IMR-90 (cell line): ENCODE results near the gene ZBTB39. TPM values are rescaled to one million over a fixed set of nuclear protein-coding genes. Genes with fewer than 3 reads are reported as not detected.

Experiments used
- ATAC-seq: fragments of 200-7000 bp; cut with Tn5 transposase; 2 replicates; pipeline ENCODE4 v1.9.1; 2020; ENCODE audit warnings: low read depth, mild to moderate bottlenecking, moderate library complexity
- BruUV-seq: library from RNA; stranded (reverse); fragments of 400-500 nt; replicated peaks from 2 replicates; lab custom pipeline; 2021; lab: Mats Ljungman, UMichigan
- CTCF ChIA-PET: fragments of 300-600 bp; formaldehyde crosslinking; extraction: SDS; loops from one replicate; lab custom pipeline; 2021; ENCODE audit warnings: antibody characterized with exemption; lab: Yijun Ruan, JAX
- POLR2A ChIA-PET: fragments of 300-600 bp; sonication (Branson Sonifier 250); formaldehyde crosslinking; loops from one replicate; lab custom pipeline; 2022; ENCODE audit warnings: antibody characterized with exemption; ENCODE audit not compliant: unreplicated experiment; lab: Charles Lee
- DNase-seq: peaks from one replicate; pipeline ENCODE4 v3.0.0; 2013
- H2AFZ ChIP-seq: replicated peaks from 2 replicates; pipeline ENCODE3; 2013; ENCODE audit warnings: low read length, mild to moderate bottlenecking; ENCODE audit not compliant: poor library complexity
- H2AK5ac ChIP-seq: 2 replicates; pipeline ENCODE4 v1.6.1; 2013; ENCODE audit warnings: low read depth, low read length, inconsistent platforms
- H2AK9ac ChIP-seq: replicated peaks from 2 replicates; pipeline ENCODE3; 2013; ENCODE audit warnings: mild to moderate bottlenecking, low read depth, low read length, moderate library complexity; ENCODE audit not compliant: poor library complexity
- H2BK120ac ChIP-seq: 2 replicates; pipeline ENCODE4 v1.6.1; 2013; ENCODE audit warnings: low read depth, low read length, inconsistent platforms
- H2BK15ac ChIP-seq: 3 replicates; pipeline ENCODE4 v1.6.1; 2013; ENCODE audit warnings: low read depth, low read length, inconsistent platforms
- H2BK20ac ChIP-seq: 2 replicates; pipeline ENCODE4 v1.6.1; 2013; ENCODE audit warnings: low read depth, mild to moderate bottlenecking, inconsistent platforms, low read length, moderate library complexity
- H2BK5ac ChIP-seq: 2 replicates; pipeline ENCODE4 v1.6.1; 2013; ENCODE audit warnings: mild to moderate bottlenecking, low read depth, low read length, inconsistent platforms; ENCODE audit not compliant: poor library complexity, severe bottlenecking
- H3K14ac ChIP-seq: replicated peaks from 2 replicates; pipeline ENCODE4 v1.6.1; 2013; ENCODE audit warnings: low read depth, low read length, inconsistent platforms
- H3K18ac ChIP-seq: 2 replicates; pipeline ENCODE4 v1.6.1; 2013; ENCODE audit warnings: low read depth, low read length, control low read depth
- H3K23ac ChIP-seq: 2 replicates; pipeline ENCODE4 v1.6.1; 2013; ENCODE audit warnings: low read depth, low read length, inconsistent platforms
- H3K27ac ChIP-seq: 2 replicates; pipeline ENCODE4 v1.5.1; 2013; ENCODE audit warnings: mild to moderate bottlenecking, control low read depth, low read length; ENCODE audit not compliant: insufficient read depth
- H3K27me3 ChIP-seq: 2 replicates; pipeline ENCODE4 v1.6.1; 2013; ENCODE audit warnings: low read length; ENCODE audit not compliant: control insufficient read depth, insufficient read depth
- H3K36me3 ChIP-seq: 2 replicates; pipeline ENCODE4 v1.6.1; 2013; ENCODE audit warnings: low read length, mixed read lengths; ENCODE audit not compliant: control insufficient read depth, insufficient read depth
- H3K4ac ChIP-seq: 2 replicates; pipeline ENCODE4 v1.6.1; 2013; ENCODE audit warnings: low read depth, low read length, inconsistent platforms
- H3K4me1 ChIP-seq: 2 replicates; pipeline ENCODE4 v1.6.1; 2013; ENCODE audit warnings: low read length, mixed read lengths; ENCODE audit not compliant: control insufficient read depth, insufficient read depth
- H3K4me2 ChIP-seq: 2 replicates; pipeline ENCODE4 v1.6.1; 2013; ENCODE audit warnings: low read depth, mild to moderate bottlenecking, control low read depth, low read length, moderate library complexity
- H3K4me3 ChIP-seq: 2 replicates; pipeline ENCODE4 v1.5.1; 2013; ENCODE audit warnings: low read depth, mild to moderate bottlenecking, control low read depth, low read length, moderate library complexity; ENCODE audit not compliant: insufficient read depth
- H3K56ac ChIP-seq: 2 replicates; pipeline ENCODE4 v1.6.1; 2013; ENCODE audit warnings: low read length, inconsistent platforms; ENCODE audit not compliant: insufficient read depth; ENCODE audit errors: extremely low read depth
- H3K79me1 ChIP-seq, 2 experiments: 2 replicates each; pipeline ENCODE4 v1.6.1; 2013; ENCODE audit warnings: low read length in 2 of 2, inconsistent platforms in 1 of 2, low read depth in 1 of 2
- H3K9ac ChIP-seq: 2 replicates; pipeline ENCODE4 v1.6.1; 2013; ENCODE audit warnings: low read depth, low read length, control low read depth
- H3K9me1 ChIP-seq: 2 replicates; pipeline ENCODE4 v1.6.1; 2013; ENCODE audit warnings: low read length, inconsistent platforms; ENCODE audit not compliant: insufficient read depth
- H3K9me3 ChIP-seq: 2 replicates; pipeline ENCODE4 v1.6.1; 2013; ENCODE audit warnings: low read length; ENCODE audit not compliant: control insufficient read depth, insufficient read depth
- H4K20me1 ChIP-seq: 2 replicates; pipeline ENCODE4 v1.6.1; 2013; ENCODE audit warnings: low read length, inconsistent platforms; ENCODE audit not compliant: insufficient read depth
- H4K5ac ChIP-seq: 2 replicates; pipeline ENCODE4 v1.6.1; 2013; ENCODE audit warnings: mild to moderate bottlenecking, low read depth, low read length, control low read depth
- H4K8ac ChIP-seq, 2 experiments: 2 replicates each; pipeline ENCODE4 v1.6.1; 2013; ENCODE audit warnings: low read depth in 2 of 2, low read length in 2 of 2, control low read depth in 1 of 2, inconsistent platforms in 1 of 2
- H4K91ac ChIP-seq: 2 replicates; pipeline ENCODE4 v1.6.1; 2013; ENCODE audit warnings: low read depth, low read length, inconsistent platforms; ENCODE audit not compliant: insufficient read depth
- BHLHE40 ChIP-seq: fragments of 150-350 bp; IDR thresholded peaks from 2 replicates; pipeline ENCODE4 v1.6.1; 2016; ENCODE audit warnings: mild to moderate bottlenecking, low read depth, low read length
- CHD1 ChIP-seq: IDR thresholded peaks from 2 replicates; pipeline ENCODE4 v1.6.1; 2012; ENCODE audit warnings: low read depth, low read length, improper control_type of control experiment
- MAFK ChIP-seq: IDR thresholded peaks from 2 replicates; pipeline ENCODE4 v1.6.1; 2012; ENCODE audit warnings: low read depth, low read length, improper control_type of control experiment
- MAZ ChIP-seq: IDR thresholded peaks from 2 replicates; pipeline ENCODE4 v1.6.1; 2012; ENCODE audit warnings: low read depth, mild to moderate bottlenecking, low read length, improper control_type of control experiment, moderate library complexity, borderline replicate concordance
- POLR2A ChIP-seq: IDR thresholded peaks from 2 replicates; pipeline ENCODE4 v1.6.1; 2012; ENCODE audit warnings: mild to moderate bottlenecking, low read depth, low read length
- RAD21 ChIP-seq: IDR thresholded peaks from 2 replicates; pipeline ENCODE4 v1.6.1; 2012; ENCODE audit warnings: low read length, improper control_type of control experiment
- RCOR1 ChIP-seq: IDR thresholded peaks from 2 replicates; pipeline ENCODE4 v1.6.1; 2012; ENCODE audit warnings: mild to moderate bottlenecking, low read length, improper control_type of control experiment; ENCODE audit not compliant: insufficient replicate concordance
- SMC3 ChIP-seq: fragments of 150-350 bp; IDR thresholded peaks from 2 replicates; pipeline ENCODE4 v1.6.1; 2016; ENCODE audit warnings: low read depth, mild to moderate bottlenecking, antibody characterized with exemption, low read length, moderate library complexity
- WGBS, 2 experiments: methylation state at CpG; one replicate each; pipeline versions ENCODE4 v1.1.5 to v1.1.7; 2013; ENCODE audit warnings: missing lambda C conversion rate in 2 of 2; ENCODE audit not compliant: insufficient read length in 1 of 2; ENCODE audit errors: extremely low coverage in 2 of 2; 5-methylcytosine and 5-hydroxymethylcytosine counted together
- dilution Hi-C: fragments of 300-500 bp; cut with HindIII; formaldehyde crosslinking; loops from one replicate; pipeline ENCODE4 v1.14.3; 2018; ENCODE audit warnings: low sequenced_read_pairs; ENCODE audit not compliant: unreplicated experiment
- in situ Hi-C: fragments of 300-500 bp; cut with MboI; formaldehyde crosslinking; loops from 3 replicates; pipeline ENCODE4 v1.14.3; 2019; ENCODE audit warnings: low sequenced_read_pairs, inconsistent platforms, mixed read lengths
- intact Hi-C: fragments of 100-400 bp; cut with micrococcal nuclease; formaldehyde crosslinking; loops from 2 replicates; pipeline ENCODE4 v1.10.0; 2022
- polyA plus RNA-seq, 3 experiments: library from polyadenylated mRNA; depleted of rRNA; stranded (reverse); fragments of >200 nt; gene quantifications; 2 replicates each; pipeline ENCODE4 v1.2.3, GENCODE V29; 2012; ENCODE audit warnings: low replicate concordance in 1 of 3
- total RNA-seq: library from RNA; depleted of rRNA; stranded (reverse); fragments of >200 nt; gene quantifications from 2 replicates; pipeline ENCODE4 v1.2.3, GENCODE V29; 2012
- TF ChIP-seq, protein P1 (sequence below): fragments of 150-350 bp; IDR thresholded peaks from 2 replicates; pipeline ENCODE4 v1.6.1; 2016; ENCODE audit warnings: low read depth, mild to moderate bottlenecking, low read length, moderate library complexity, borderline replicate concordance
- TF ChIP-seq, protein P2 (sequence below): conservative IDR thresholded peaks from 2 replicates; pipeline ENCODE4 v1.5.1; 2012; ENCODE audit warnings: mild to moderate bottlenecking, low read depth, low read length, improper control_type of control experiment

ZBTB39 gene
- total and polyA plus RNA-seq, 2 of the 4 experiments (the other 2 are of a cell fraction), result 4.0 to 5.2 TPM

DNA sequence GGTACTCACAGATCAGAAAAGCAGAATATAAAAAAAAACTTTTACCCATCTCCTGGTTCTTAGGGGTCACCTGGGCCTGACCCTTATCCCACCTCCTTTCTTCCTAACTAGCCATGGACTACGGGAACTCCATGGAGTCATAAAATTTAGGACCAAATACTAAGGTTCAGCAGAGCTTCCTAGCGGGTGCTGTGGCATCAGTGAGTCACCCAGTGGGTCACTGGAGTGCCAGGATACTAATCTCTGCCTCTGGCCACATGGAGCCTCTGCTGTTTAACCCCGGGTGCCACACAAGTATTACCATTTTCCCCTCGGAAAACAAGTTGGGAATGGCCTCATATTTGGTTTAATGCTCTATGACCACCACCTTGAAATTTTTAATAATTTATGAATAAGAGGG lies 6.9 kb downstream of the ZBTB39 start:
- intact Hi-C loops (no loop called here), in situ Hi-C loops (loop anchor here (25.0 kb wide), 1 partner anchor 487 kb away; the partner anchor contains the start of gene RBMS2), dilution Hi-C loops (no loop called here)
- Histone ChIP-seq H2BK15ac (no peak overlapping the region), H3K9me1 (peaks cover 17% of the 10 kb centered on the region), H4K91ac (no peak overlapping the region), H4K5ac (no peak overlapping the region), H3K36me3 (peaks cover 53% of the 10 kb centered on the region), H2AFZ (no peak overlapping the region), H2AK9ac (peak overlapping the region; percentile 76), H3K9ac (no peak overlapping the region), H2AK5ac (no peak overlapping the region), H3K4me2 (no peak overlapping the region), H3K79me1 (peaks cover 18 to 66% of the 10 kb centered on the region in 2 experiments), H3K9me3 (no peaks in the 10 kb centered on the region), H4K20me1 (peaks cover 41% of the 10 kb centered on the region), H3K27me3 (no peaks in the 10 kb centered on the region), H3K23ac (no peak overlapping the region; the same call in 1 of the 2 replicates), H4K8ac (no peak overlapping the region), H3K56ac (no peak overlapping the region), H2BK5ac (no peak overlapping the region), H3K4ac (no peak overlapping the region), H3K4me1 (peaks cover 6% of the 10 kb centered on the region), H3K14ac (no peak overlapping the region), H3K27ac (no peak overlapping the region), H2BK120ac (no peak overlapping the region), H3K4me3 (no peak overlapping the region), H3K18ac (no peak overlapping the region), H2BK20ac (no peak overlapping the region)
- ATAC-seq (no peak), DNase-seq (no peak)
- ChIA-PET POLR2A (no interaction called here), CTCF (no interaction called here)
- 85% methylated on average over 2 of the region's 4 CpGs; no CpG with 5 or more reads in 1 of the 2 experiments for WGBS, 2 experiments
- TF ChIP-seq MAZ, result no peak
- TF ChIP-seq RAD21, result no peak
- no peak for TF ChIP-seq SMC3
- no peak for TF ChIP-seq CHD1
- TF ChIP-seq RCOR1, result no peak
- no peak for TF ChIP-seq POLR2A
- no peak for TF ChIP-seq MAFK
- TF ChIP-seq, protein P1, sequence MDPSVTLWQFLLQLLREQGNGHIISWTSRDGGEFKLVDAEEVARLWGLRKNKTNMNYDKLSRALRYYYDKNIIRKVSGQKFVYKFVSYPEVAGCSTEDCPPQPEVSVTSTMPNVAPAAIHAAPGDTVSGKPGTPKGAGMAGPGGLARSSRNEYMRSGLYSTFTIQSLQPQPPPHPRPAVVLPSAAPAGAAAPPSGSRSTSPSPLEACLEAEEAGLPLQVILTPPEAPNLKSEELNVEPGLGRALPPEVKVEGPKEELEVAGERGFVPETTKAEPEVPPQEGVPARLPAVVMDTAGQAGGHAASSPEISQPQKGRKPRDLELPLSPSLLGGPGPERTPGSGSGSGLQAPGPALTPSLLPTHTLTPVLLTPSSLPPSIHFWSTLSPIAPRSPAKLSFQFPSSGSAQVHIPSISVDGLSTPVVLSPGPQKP, result no peak
- TF ChIP-seq, protein P2, sequence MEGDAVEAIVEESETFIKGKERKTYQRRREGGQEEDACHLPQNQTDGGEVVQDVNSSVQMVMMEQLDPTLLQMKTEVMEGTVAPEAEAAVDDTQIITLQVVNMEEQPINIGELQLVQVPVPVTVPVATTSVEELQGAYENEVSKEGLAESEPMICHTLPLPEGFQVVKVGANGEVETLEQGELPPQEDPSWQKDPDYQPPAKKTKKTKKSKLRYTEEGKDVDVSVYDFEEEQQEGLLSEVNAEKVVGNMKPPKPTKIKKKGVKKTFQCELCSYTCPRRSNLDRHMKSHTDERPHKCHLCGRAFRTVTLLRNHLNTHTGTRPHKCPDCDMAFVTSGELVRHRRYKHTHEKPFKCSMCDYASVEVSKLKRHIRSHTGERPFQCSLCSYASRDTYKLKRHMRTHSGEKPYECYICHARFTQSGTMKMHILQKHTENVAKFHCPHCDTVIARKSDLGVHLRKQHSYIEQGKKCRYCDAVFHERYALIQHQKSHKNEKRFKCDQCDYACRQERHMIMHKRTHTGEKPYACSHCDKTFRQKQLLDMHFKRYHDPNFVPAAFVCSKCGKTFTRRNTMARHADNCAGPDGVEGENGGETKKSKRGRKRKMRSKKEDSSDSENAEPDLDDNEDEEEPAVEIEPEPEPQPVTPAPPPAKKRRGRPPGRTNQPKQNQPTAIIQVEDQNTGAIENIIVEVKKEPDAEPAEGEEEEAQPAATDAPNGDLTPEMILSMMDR, result no peak
- TF ChIP-seq BHLHE40, result no peak
- BruUV-seq, result no TSS peak
